ENCODE data around the gene CD177.
"Not testable (repeated sequence)": the region's sequence is repeated elsewhere in the genome, so short reads cannot be mapped to it uniquely, and the experiment has no call there.

Gene CD177

DNA sequence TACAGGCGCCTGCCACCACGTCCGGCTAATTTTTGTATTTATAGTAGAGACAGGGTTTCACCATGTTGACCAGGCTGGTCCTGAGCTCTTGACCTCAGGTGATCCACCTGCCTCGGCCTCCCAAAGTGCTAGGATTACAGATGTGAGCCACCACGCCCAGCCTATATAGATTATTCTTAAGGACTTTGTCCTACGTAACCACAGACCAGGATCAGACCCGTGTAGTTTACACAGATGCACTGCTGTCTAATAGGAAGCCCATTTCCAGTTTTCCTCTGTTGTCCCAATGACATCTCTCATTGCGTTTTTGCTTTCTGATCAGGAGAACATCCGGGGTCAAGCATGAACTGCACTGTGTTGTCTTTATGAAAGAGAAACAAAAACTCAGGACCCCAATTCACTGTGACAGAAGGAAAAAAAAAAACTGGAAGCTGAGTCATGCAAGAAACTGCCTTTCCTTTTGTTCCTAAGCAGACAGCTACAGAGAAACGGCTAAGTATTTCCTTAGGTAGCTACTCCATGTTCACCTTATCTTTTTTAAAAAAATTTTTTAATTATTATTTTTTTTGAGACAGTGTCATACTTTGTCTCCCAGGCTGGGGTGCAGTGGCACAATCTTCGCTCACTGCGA lies 29.2 kb downstream of the CD177 start:
- DNase-seq, result not testable (repeated sequence)

DNA sequence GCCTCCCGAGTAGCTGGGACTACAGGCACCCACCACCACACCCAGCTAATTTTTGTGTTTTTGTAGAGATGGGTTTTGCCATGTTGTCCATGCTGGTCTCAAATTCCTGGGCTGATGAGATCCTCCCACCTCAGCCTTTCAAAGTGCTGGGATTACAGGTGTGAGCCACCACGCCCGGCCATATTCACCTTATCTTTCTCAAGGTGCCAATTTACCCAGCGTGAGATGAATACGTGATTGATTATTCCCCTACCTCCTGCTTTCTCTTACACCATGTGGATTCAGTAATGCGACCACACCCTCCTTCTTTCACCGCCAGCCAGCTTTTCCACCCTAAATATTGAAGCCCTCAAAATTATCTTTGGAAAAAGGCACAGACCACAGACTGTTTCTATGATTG lies 29.8 kb downstream of the CD177 start:
- not testable (repeated sequence) for DNase-seq

DNA sequence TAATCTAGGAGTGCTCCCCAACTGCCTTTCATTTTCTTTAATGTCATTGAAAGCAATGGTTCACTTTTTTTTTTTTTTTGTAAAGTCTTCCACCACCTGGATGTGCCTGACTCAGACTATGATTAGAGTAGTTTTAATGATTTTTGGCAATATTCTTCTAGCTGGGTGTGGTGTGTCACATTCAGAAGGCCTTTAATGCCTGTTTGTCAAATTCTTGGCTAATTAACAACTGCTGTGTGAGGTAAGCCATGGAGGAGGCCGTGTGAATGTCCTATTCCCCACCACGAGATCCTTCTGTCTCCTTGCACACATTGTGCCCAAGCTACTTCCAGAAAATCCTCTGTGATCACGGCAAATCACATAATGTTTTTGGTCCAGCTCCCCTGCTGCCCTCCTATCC lies 30.3 kb downstream of the CD177 start:
- not testable (repeated sequence) for DNase-seq

DNA sequence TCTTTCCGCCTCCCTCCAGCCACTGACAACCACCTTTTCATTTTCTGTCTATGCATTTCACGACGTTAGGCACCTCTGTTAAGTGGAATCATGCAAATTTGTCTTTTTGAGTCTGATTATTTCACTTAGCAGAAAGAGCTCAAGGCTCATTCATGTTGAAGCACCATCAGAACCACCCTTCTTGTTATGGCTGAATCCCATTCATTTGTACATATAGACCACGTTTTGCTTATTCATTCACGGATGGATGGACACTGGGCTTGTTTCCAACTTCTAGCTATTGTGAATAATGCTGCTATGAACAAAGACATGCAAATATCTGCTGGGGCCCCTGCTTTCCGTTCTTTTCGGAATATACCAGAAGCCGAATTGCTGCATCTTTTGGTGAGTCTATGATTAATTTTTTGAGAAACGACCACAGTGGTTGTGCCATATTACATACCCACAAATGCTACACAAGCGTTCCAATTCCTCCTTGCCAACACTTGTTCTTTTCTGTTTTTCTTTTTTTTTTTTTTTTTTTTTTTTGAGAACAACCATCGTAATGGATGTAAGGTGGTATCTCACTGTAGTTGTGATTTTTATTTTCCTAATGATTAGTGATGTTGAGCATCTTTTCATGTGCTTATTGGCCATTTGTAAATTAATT lies 37.5 kb downstream of the CD177 start:
- DNase-seq, result not testable (repeated sequence)

DNA sequence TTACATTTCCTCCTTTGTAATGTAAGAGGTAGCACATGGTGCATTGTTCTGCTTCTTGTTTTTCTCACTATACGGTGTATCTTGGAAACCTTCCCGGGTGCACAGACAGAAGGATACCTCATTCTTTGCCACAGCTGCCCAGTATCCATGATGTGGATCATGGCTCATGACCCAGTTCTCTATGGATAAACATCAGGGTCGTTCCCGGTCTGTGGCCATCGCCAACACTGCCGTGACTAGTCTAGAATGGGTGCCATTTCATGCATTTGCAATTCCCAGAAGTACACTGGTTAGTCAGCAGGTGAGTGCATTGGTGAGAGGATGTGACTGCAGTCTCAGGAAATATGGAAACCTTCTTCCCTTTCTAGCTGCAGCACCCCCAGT lies 38.1 kb downstream of the CD177 start:
- not testable (repeated sequence) for DNase-seq

DNA sequence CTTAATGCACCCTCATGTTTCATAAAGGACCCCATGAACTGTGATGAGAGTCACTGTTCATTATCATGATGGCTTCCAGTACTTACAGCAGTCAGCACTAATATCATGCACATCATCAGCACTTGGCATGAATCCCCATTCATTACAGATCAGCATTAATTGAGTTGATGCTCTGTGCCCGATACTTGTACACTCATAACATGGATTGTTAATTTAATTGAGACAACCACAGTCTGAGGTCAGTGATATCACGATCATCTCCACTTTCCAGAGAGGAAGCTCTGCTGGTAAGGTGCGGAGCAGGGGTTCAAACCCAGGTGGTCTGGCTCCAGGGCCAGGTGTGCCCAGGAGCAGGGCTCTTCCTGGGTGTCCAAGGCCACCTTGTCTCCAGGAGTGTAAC lies 40.0 kb downstream of the CD177 start:
- DNase-seq, result not testable (repeated sequence)

DNA sequence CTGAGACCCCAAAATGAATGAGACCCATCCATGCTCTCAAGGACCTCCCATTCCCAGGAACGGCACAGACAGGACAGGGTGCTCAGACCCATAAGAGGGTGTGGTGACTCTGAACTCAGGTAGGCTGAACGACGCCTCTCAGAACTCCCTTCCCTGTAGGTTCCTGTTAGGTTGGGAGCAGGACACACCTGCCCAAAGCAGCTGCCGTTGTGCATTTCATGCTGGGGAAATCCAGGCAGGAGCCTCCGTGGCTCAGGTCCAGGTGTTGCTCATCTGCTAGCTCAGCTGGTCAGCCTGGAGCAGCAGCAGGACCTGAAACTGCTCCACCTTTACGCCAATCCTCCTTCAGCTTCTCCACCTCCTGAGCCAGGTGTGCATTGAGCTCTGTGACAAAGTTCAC lies 42.1 kb downstream of the CD177 start:
- no peak for DNase-seq

DNA sequence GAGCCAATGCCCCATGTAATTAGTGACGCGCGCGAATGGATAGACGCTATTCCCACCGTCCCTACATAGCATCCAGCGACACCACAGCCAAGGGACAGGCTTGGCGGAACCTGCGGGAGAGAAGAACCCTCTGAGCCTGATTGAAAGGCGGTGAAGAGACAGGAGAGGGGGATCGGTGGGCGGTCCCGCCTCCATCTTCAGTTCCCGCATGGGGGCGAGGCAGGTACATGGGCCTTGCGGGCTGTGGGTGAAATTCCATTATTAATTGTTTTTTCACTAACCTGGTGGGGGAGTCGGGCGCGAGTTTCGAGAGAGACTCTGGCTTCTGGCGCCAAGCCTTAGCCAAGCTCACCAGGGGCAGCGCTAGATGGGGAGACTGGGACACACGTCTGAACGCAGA lies 52.8 kb downstream of the CD177 start:
- DNase-seq, result no peak

DNA sequence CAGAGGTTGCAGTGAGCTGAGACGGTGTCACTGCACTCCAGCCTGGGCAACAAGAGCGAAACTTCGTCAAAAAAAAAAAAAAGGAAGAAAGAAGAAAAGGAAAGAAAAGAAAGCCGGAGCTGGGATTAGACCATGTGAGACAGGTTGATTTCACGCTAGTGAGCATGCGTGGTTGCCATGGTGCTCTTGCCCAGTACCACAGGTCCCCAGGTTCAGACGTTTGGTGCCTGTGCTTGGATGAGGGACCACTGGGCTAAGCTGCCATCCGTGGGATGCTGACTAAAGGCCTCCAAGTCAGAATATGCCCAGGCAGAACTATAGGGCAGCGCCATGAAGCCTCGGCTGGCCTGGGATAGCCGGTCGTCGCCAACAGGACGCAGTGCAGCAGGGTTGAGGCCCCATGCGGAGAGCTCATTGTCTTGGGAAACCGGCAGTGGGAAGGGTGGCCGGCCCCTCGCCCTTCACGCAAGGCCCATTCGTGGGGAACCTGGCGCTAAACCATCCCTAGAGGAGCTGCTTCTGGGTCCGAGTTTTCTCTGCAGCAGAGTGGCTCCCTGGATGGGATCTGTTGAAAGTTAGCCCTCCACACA lies 54.0 kb downstream of the CD177 start:
- DNase-seq, result no peak

DNA sequence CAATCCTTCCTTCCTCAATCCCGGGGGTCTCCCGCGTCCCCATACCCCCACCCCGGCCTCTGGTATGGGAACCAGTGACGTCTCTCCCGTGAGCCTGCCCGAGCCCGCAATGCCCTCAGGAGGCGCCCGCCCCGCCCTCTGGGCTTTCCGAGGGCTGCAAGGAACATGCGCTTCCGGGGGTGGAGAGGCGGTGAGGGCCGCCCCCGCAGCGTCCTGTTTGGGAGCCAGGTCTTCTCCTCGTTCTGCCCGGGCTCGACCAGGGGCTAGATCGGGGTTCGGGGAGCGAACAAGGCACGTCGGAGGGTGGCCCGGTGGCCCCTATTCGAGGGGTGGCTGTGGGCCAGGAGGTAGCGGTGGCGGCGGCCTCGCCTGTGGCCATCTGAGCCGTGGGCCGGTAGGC lies 54.6 kb downstream of the CD177 start:
- DNase-seq, result no peak

DNA sequence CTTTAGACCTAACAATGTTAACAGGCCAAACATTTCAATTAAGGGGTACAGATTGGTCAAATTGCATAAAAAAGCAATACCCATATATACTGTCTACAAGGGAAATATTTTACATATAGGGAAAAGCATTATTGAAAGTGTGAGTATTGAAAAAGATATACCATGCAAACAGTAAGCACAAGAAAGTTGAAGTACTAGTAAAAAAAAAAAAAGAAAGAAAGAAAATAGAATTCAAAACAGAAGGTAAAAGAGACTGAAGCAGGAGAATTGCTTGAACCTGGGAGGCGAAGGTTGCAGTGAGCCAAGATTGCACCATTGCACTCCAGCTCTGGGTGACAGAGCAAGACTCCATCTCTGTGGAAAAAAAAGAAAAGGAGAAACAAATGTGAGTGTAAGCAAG lies 55.9 kb downstream of the CD177 start:
- no peak for DNase-seq

DNA sequence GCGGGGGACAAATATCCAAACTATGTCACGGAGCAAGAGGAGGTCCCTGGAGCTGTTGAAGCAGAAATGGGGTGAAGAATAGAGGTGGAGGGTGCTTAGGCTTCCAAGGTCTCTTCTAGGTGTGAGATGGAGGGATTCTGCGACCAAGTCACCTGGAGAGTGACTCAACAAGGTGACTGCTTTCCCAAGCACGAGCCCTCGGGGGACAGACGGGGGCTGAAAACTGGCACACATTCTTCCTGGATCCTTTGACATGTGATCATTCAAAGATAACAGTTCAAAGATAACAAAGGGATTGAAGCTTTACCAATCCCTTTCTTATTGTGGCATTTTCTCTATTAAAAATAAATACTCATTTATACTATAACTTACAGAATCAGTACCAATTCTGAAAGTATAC lies 59.0 kb downstream of the CD177 start:
- DNase-seq, result no peak

Data from fibroblast of skin of back (primary cell).